Lung (tissue), 12 donors: ENCODE data around the gene FAM168B. TPM values are rescaled to one million over a fixed set of nuclear protein-coding genes. Genes with fewer than 3 reads are reported as not detected.

Source experiments
- ATAC-seq: fragments of 200-7000 bp; cut with Tn5 transposase; one replicate; pipeline ENCODE4 v1.9.1; 2020; ENCODE audit warnings: moderate number of reproducible peaks; ENCODE audit not compliant: insufficient read depth, low FRiP score
- DNase-seq, 3 donors: peaks; one replicate each; pipeline ENCODE4 v3.0.0-alpha.2; 2013 to 2017
- H3K27ac ChIP-seq, 2 donors: one replicate each; pipeline ENCODE4 v1.5.1; 2013; ENCODE audit warnings: mild to moderate bottlenecking in 2 of 2, moderate library complexity in 2 of 2, control low read depth in 1 of 2, inconsistent platforms in 1 of 2, low read depth in 1 of 2, low read length in 1 of 2
- H3K27me3 ChIP-seq, 3 donors: one replicate each; pipeline ENCODE4 v1.5.1; 2013; ENCODE audit warnings: low read length in 2 of 3; ENCODE audit not compliant: control insufficient read depth in 3 of 3, insufficient read depth in 3 of 3
- H3K36me3 ChIP-seq, 4 donors: one replicate each; pipeline ENCODE4 v1.5.1; 2013; ENCODE audit warnings: low read length in 4 of 4, mild to moderate bottlenecking in 1 of 4, moderate library complexity in 1 of 4; ENCODE audit not compliant: control insufficient read depth in 4 of 4, insufficient read depth in 4 of 4
- H3K4me1 ChIP-seq, 5 donors: one replicate each; pipeline ENCODE4 v1.5.1; 2013; ENCODE audit warnings: low read length in 5 of 5, mild to moderate bottlenecking in 2 of 5, moderate library complexity in 1 of 5; ENCODE audit not compliant: control insufficient read depth in 5 of 5, insufficient read depth in 5 of 5
- H3K4me3 ChIP-seq: one replicate; pipeline ENCODE4 v1.5.1; 2013; ENCODE audit warnings: mild to moderate bottlenecking, control low read depth, moderate library complexity
- H3K9ac ChIP-seq, 2 donors: one replicate each; pipeline ENCODE4 v1.5.1; 2013; ENCODE audit warnings: low read length in 2 of 2, control low read depth in 1 of 2; ENCODE audit not compliant: insufficient read depth in 1 of 2
- H3K9me3 ChIP-seq, 4 donors: one replicate each; pipeline ENCODE4 v1.5.1; 2013; ENCODE audit warnings: low read length in 3 of 4, mild to moderate bottlenecking in 1 of 4, moderate library complexity in 1 of 4; ENCODE audit not compliant: control insufficient read depth in 4 of 4, insufficient read depth in 3 of 4
- WGBS, 2 donors: extraction: QIAGEN DNeasy Blood & Tissue Kit; methylation state at CpG; one replicate each; pipeline ENCODE4 v1.1.7; 2013; 5-methylcytosine and 5-hydroxymethylcytosine counted together
- polyA plus RNA-seq, 2 donors: library from polyadenylated mRNA; stranded (reverse); fragments of 200-250 nt; gene quantifications; one replicate each; pipeline ENCODE4 v1.2.1, GENCODE V29; 2013
- total RNA-seq, 2 donors: library from RNA; depleted of rRNA in 1 of 2; stranded (reverse); fragments of >200 nt in 1 of 2; gene quantifications; one replicate each; pipeline ENCODE4 v1.2.1, GENCODE V29; 2014 to 2021
- TF ChIP-seq, protein P1 (sequence below): IDR thresholded peaks from 2 replicates; pipeline ENCODE4 v1.5.1; 2012; ENCODE audit warnings: mild to moderate bottlenecking; ENCODE audit errors: control extremely low read depth, extremely low read depth
- donor health status: control.
- donor health status: control.
- donor health status: Bipolar disorder and iron deficiency.
- donor health status: healthy.
- donor health status: DM: yes; HTN: yes; CAD: no.

Gene FAM168B
- total and polyA plus RNA-seq, 4 donors: 20.4 to 79.7 (median 40.1) TPM

DNA sequence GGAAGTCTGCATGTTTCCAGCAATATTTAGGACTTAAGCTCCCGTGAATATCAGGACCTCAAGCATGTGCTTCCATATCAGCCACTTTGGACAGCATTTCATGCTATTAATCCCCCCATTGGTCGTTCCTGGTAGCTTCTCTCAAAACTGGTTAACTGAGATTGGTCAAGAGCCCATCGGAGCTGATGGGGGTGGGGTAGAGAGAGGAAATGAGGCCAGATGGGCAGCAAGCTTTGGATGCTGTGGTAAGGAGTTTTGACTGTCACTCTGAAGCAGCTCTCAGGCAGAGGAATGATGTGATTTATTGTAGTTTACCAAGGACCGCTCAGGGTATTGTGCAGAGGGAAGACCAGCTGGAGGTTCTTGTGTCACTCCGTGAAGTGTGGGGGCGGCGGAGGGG is 81.8 kb downstream of the FAM168B start:
- H3K36me3 ChIP-seq: no peaks in the 10 kb centered on the region
- H3K4me3 ChIP-seq: no peak overlapping the region
- no peaks in the 10 kb centered on the region for H3K27me3 ChIP-seq
- H3K9ac ChIP-seq: no peak overlapping the region
- WGBS, 2 donors: 60 to 68% methylated on average over 7 of the region's 7 CpGs
- no peak for DNase-seq
- no peaks in the 10 kb centered on the region for H3K4me1 ChIP-seq
- H3K27ac ChIP-seq: no peak overlapping the region
- TF ChIP-seq, protein P1, sequence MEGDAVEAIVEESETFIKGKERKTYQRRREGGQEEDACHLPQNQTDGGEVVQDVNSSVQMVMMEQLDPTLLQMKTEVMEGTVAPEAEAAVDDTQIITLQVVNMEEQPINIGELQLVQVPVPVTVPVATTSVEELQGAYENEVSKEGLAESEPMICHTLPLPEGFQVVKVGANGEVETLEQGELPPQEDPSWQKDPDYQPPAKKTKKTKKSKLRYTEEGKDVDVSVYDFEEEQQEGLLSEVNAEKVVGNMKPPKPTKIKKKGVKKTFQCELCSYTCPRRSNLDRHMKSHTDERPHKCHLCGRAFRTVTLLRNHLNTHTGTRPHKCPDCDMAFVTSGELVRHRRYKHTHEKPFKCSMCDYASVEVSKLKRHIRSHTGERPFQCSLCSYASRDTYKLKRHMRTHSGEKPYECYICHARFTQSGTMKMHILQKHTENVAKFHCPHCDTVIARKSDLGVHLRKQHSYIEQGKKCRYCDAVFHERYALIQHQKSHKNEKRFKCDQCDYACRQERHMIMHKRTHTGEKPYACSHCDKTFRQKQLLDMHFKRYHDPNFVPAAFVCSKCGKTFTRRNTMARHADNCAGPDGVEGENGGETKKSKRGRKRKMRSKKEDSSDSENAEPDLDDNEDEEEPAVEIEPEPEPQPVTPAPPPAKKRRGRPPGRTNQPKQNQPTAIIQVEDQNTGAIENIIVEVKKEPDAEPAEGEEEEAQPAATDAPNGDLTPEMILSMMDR: no peak
- ATAC-seq: no peak
- H3K9me3 ChIP-seq: no peaks in the 10 kb centered on the region

DNA sequence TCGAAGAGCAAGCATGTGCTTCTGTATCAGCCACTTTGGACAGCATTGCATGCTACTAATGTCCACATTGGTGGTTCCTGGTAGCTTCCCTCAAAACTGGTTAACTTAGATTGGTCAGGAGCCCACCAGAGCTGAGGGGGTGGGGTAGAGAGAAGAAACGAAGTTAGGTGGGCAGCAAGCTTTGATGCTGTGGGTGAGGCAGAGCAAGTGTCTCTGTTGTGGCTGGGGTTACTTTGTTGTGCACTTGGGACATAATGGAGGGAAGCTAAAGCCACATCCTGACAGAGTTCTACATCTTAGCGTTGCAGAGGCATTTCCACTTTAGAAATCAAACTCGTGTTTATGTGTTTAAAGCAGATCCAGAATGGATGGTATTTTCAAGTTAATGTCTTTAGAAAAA is 82.7 kb downstream of the FAM168B start:
- Histone ChIP-seq H3K9ac (no peak overlapping the region), H3K27ac (no peak overlapping the region), H3K27me3 (no peaks in the 10 kb centered on the region), H3K36me3 (no peaks in the 10 kb centered on the region), H3K4me3 (no peak overlapping the region), H3K4me1 (no peaks in the 10 kb centered on the region), H3K9me3 (no peaks in the 10 kb centered on the region)
- ATAC-seq: no peak
- WGBS, 2 donors: 50 to 57% methylated on average over 4 of the region's 4 CpGs
- no peak for DNase-seq
- TF ChIP-seq, protein P1: no peak

DNA sequence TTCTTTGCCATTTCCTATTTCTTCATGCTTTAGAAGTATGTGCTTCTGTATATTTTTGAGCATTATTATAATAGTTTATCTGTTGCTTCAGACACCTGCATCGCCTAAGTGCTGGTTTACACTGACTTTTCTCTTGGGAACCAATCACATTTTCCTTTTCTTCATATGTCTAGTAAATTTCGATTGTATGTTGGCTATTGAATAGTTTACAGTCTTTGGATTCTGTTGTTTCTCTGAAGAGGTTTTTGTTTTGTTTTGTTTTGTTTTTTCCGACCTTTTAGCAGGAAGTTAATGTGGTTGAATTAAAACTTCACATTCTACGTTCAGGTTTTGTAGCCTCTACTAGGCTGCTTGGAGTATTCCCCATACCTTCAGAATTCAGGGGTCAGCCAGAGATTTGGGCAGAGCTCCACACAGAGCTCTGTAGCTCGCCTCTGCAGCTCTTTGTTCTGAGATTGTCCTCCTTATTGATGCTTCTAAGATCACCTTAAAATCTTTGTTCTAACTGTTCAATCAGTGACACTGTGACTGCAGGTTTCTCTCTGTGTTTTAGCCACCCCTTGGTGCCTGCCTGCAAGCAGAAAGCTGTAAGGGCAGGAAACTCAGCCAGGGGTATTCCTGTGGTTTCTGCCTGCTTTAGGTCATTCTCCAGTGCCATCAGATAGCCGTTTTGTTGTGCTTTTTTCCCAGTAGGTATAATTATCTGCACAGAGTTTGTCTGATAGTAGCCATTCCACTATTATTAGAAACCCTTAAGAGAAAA is 83.4 kb downstream of the FAM168B start:
- ATAC-seq: no peak
- DNase-seq: no peak
- Histone ChIP-seq H3K9ac (no peak overlapping the region), H3K27me3 (no peaks in the 10 kb centered on the region), H3K4me1 (no peaks in the 10 kb centered on the region), H3K27ac (no peak overlapping the region), H3K36me3 (no peaks in the 10 kb centered on the region), H3K4me3 (no peak overlapping the region), H3K9me3 (no peaks in the 10 kb centered on the region)
- TF ChIP-seq, protein P1: no peak
- 73 to 80% methylated on average over 6 of the region's 6 CpGs for WGBS, 2 donors

DNA sequence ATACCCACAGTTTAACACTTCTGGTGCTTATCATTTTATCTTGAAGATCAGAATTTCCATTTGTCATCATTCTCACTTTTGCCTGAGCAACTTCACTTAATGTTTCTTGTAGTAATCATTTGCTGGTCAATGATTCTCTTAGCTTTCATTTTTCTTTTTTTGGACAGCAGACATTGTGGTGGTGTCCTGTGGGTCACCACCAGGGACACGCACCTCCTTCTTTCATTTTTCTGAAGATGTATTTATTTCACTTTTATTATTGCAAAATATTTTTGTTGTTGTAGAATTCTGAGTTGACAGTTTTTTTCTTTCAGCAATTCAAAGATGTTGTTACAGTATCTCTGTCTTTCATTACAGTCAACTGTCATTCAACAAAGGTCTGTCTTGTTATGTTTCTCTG is 84.3 kb downstream of the FAM168B start:
- WGBS, 2 donors: 96 to 97% methylated on average over 1 of the region's 1 CpG
- no peaks in the 10 kb centered on the region for H3K9me3 ChIP-seq
- no peak overlapping the region for H3K4me3 ChIP-seq
- H3K27me3 ChIP-seq: no peaks in the 10 kb centered on the region
- H3K27ac ChIP-seq: no peak overlapping the region
- no peak overlapping the region for H3K9ac ChIP-seq
- TF ChIP-seq, protein P1: no peak
- H3K36me3 ChIP-seq: no peaks in the 10 kb centered on the region
- no peak for ATAC-seq
- H3K4me1 ChIP-seq: no peaks in the 10 kb centered on the region
- no peak for DNase-seq
